Measurements from ENCODE around the gene NOMO2. TPM values are rescaled to one million over a fixed set of nuclear protein-coding genes. Genes with fewer than 3 reads are reported as not detected.
"Not testable (repeated sequence)": the region's sequence is repeated elsewhere in the genome, so short reads cannot be mapped to it uniquely, and the experiment has no call there.

Gene NOMO2, protein sequence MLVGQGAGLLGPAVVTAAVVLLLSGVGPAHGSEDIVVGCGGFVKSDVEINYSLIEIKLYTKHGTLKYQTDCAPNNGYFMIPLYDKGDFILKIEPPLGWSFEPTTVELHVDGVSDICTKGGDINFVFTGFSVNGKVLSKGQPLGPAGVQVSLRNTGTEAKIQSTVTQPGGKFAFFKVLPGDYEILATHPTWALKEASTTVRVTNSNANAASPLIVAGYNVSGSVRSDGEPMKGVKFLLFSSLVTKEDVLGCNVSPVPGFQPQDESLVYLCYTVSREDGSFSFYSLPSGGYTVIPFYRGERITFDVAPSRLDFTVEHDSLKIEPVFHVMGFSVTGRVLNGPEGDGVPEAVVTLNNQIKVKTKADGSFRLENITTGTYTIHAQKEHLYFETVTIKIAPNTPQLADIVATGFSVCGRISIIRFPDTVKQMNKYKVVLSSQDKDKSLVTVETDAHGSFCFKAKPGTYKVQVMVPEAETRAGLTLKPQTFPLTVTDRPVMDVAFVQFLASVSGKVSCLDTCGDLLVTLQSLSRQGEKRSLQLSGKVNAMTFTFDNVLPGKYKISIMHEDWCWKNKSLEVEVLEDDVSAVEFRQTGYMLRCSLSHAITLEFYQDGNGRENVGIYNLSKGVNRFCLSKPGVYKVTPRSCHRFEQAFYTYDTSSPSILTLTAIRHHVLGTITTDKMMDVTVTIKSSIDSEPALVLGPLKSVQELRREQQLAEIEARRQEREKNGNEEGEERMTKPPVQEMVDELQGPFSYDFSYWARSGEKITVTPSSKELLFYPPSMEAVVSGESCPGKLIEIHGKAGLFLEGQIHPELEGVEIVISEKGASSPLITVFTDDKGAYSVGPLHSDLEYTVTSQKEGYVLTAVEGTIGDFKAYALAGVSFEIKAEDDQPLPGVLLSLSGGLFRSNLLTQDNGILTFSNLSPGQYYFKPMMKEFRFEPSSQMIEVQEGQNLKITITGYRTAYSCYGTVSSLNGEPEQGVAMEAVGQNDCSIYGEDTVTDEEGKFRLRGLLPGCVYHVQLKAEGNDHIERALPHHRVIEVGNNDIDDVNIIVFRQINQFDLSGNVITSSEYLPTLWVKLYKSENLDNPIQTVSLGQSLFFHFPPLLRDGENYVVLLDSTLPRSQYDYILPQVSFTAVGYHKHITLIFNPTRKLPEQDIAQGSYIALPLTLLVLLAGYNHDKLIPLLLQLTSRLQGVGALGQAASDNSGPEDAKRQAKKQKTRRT
- total RNA-seq (10 to 100 TPM; 51.1 to 65.0 TPM), polyA plus RNA-seq (10 to 100 TPM; 40.7 to 75.1 TPM)

- under 1% methylated on average over 48 of the region's 66 CpGs for WGBS
- peak within 1 kb of the TSS in 2 of 3 donors; percentile 46 to 57 for H3K4me3 ChIP-seq (ENCODE audit: low read depth in 1 of 3, low read length in 3 of 3)
- not testable (repeated sequence) for H3K27me3 ChIP-seq (ENCODE audit: control insufficient read depth in 4 of 4, insufficient read depth in 4 of 4, low read length in 3 of 4); H3K27ac ChIP-seq (ENCODE audit: low read depth in 1 of 2, low read length in 2 of 2); H3K4me1 ChIP-seq (ENCODE audit: control insufficient read depth in 4 of 4, insufficient read depth in 4 of 4, low read length in 3 of 4); H3K9me3 ChIP-seq (ENCODE audit: control insufficient read depth in 4 of 4, low read length in 3 of 4); H3K9ac ChIP-seq (ENCODE audit: low read depth in 1 of 2, low read length in 2 of 2); H3K36me3 ChIP-seq (ENCODE audit: control insufficient read depth in 4 of 4, insufficient read depth in 3 of 4, low read depth in 1 of 4, low read length in 3 of 4)
- peak; percentile 33 for DNase-seq (ENCODE audit: low spot score)
Observed at GRCh38 chr16:18561727-18562314, at the start of gene NOMO2. Gene NOMO2, minus strand, starts transcription at chr16:18562097. Its CDS starts 57 bp downstream, at chr16:18562040.

GRCh38 chr16:18610147-18610803 lies 48.4 kb upstream of the NOMO2 start:
- not testable (repeated sequence) for H3K4me3 ChIP-seq (ENCODE audit: low read depth in 1 of 3, low read length in 3 of 3); H3K4me1 ChIP-seq (ENCODE audit: control insufficient read depth in 4 of 4, insufficient read depth in 4 of 4, low read length in 3 of 4); DNase-seq (ENCODE audit: low spot score); H3K27me3 ChIP-seq (ENCODE audit: control insufficient read depth in 4 of 4, insufficient read depth in 4 of 4, low read length in 3 of 4); H3K9ac ChIP-seq (ENCODE audit: low read depth in 1 of 2, low read length in 2 of 2); H3K9me3 ChIP-seq (ENCODE audit: control insufficient read depth in 4 of 4, low read length in 3 of 4); H3K36me3 ChIP-seq (ENCODE audit: control insufficient read depth in 4 of 4, insufficient read depth in 3 of 4, low read depth in 1 of 4, low read length in 3 of 4); H3K27ac ChIP-seq (ENCODE audit: low read depth in 1 of 2, low read length in 2 of 2)
- 68% methylated on average over 3 of the region's 4 CpGs for WGBS

- not testable (repeated sequence) for H3K36me3 ChIP-seq (ENCODE audit: control insufficient read depth in 4 of 4, insufficient read depth in 3 of 4, low read depth in 1 of 4, low read length in 3 of 4); H3K27ac ChIP-seq (ENCODE audit: low read depth in 1 of 2, low read length in 2 of 2); H3K4me3 ChIP-seq (ENCODE audit: low read depth in 1 of 3, low read length in 3 of 3); H3K9me3 ChIP-seq (ENCODE audit: control insufficient read depth in 4 of 4, low read length in 3 of 4); H3K27me3 ChIP-seq (ENCODE audit: control insufficient read depth in 4 of 4, insufficient read depth in 4 of 4, low read length in 3 of 4); DNase-seq (ENCODE audit: low spot score); H3K9ac ChIP-seq (ENCODE audit: low read depth in 1 of 2, low read length in 2 of 2); H3K4me1 ChIP-seq (ENCODE audit: control insufficient read depth in 4 of 4, insufficient read depth in 4 of 4, low read length in 3 of 4)
- WGBS: 84% methylated on average over 6 of the region's 6 CpGs
Observed at GRCh38 chr16:18608271-18608670, 46.4 kb upstream of the NOMO2 start.

- not testable (repeated sequence) for H3K4me1 ChIP-seq (ENCODE audit: control insufficient read depth in 4 of 4, insufficient read depth in 4 of 4, low read length in 3 of 4); H3K27me3 ChIP-seq (ENCODE audit: control insufficient read depth in 4 of 4, insufficient read depth in 4 of 4, low read length in 3 of 4); DNase-seq (ENCODE audit: low spot score); H3K9me3 ChIP-seq (ENCODE audit: control insufficient read depth in 4 of 4, low read length in 3 of 4); H3K27ac ChIP-seq (ENCODE audit: low read depth in 1 of 2, low read length in 2 of 2); H3K4me3 ChIP-seq (ENCODE audit: low read depth in 1 of 3, low read length in 3 of 3); H3K36me3 ChIP-seq (ENCODE audit: control insufficient read depth in 4 of 4, insufficient read depth in 3 of 4, low read depth in 1 of 4, low read length in 3 of 4); H3K9ac ChIP-seq (ENCODE audit: low read depth in 1 of 2, low read length in 2 of 2)
- WGBS: no CpG with 5 or more reads among the region's 4 CpGs
Observed at GRCh38 chr16:18603572-18604246, 41.8 kb upstream of the NOMO2 start.

DNA sequence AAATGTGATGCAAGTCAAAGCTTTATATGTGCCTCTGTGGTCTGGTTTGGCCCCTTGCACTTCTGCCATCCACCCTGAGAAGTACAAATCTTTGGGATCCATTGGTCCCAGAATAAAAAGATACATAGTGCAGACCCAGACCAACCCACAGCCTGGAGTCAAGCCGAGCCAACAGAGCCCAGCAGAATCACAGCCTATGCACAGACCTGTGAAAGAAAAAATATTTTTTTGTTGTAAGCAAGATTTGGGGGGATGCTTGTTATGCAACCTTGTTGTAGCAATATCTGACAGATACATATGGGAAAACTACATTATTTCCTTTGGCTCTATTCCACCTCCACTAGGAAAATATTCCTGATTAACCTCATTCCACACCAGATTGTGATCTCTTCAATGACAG lies 36.7 kb upstream of the NOMO2 start:
- not testable (repeated sequence) for H3K9me3 ChIP-seq (ENCODE audit: control insufficient read depth in 4 of 4, low read length in 3 of 4); H3K4me3 ChIP-seq (ENCODE audit: low read depth in 1 of 3, low read length in 3 of 3); H3K4me1 ChIP-seq (ENCODE audit: control insufficient read depth in 4 of 4, insufficient read depth in 4 of 4, low read length in 3 of 4); H3K27ac ChIP-seq (ENCODE audit: low read depth in 1 of 2, low read length in 2 of 2); DNase-seq (ENCODE audit: low spot score); H3K9ac ChIP-seq (ENCODE audit: low read depth in 1 of 2, low read length in 2 of 2); H3K36me3 ChIP-seq (ENCODE audit: control insufficient read depth in 4 of 4, insufficient read depth in 3 of 4, low read depth in 1 of 4, low read length in 3 of 4); H3K27me3 ChIP-seq (ENCODE audit: control insufficient read depth in 4 of 4, insufficient read depth in 4 of 4, low read length in 3 of 4)
- 98% methylated on average over 1 of the region's 1 CpG for WGBS

- not testable (repeated sequence) for H3K4me3 ChIP-seq (ENCODE audit: low read depth in 1 of 3, low read length in 3 of 3); H3K27ac ChIP-seq (ENCODE audit: low read depth in 1 of 2, low read length in 2 of 2); H3K9ac ChIP-seq (ENCODE audit: low read depth in 1 of 2, low read length in 2 of 2); H3K27me3 ChIP-seq (ENCODE audit: control insufficient read depth in 4 of 4, insufficient read depth in 4 of 4, low read length in 3 of 4); H3K36me3 ChIP-seq (ENCODE audit: control insufficient read depth in 4 of 4, insufficient read depth in 3 of 4, low read depth in 1 of 4, low read length in 3 of 4); DNase-seq (ENCODE audit: low spot score); H3K9me3 ChIP-seq (ENCODE audit: control insufficient read depth in 4 of 4, low read length in 3 of 4); H3K4me1 ChIP-seq (ENCODE audit: control insufficient read depth in 4 of 4, insufficient read depth in 4 of 4, low read length in 3 of 4)
- WGBS: 78% methylated on average over 2 of the region's 2 CpGs
Observed at GRCh38 chr16:18597734-18598133, 35.8 kb upstream of the NOMO2 start.

- not testable (repeated sequence) for DNase-seq (ENCODE audit: low spot score); H3K4me1 ChIP-seq (ENCODE audit: control insufficient read depth in 4 of 4, insufficient read depth in 4 of 4, low read length in 3 of 4); H3K9ac ChIP-seq (ENCODE audit: low read depth in 1 of 2, low read length in 2 of 2); H3K9me3 ChIP-seq (ENCODE audit: control insufficient read depth in 4 of 4, low read length in 3 of 4); H3K27ac ChIP-seq (ENCODE audit: low read depth in 1 of 2, low read length in 2 of 2); H3K27me3 ChIP-seq (ENCODE audit: control insufficient read depth in 4 of 4, insufficient read depth in 4 of 4, low read length in 3 of 4); H3K36me3 ChIP-seq (ENCODE audit: control insufficient read depth in 4 of 4, insufficient read depth in 3 of 4, low read depth in 1 of 4, low read length in 3 of 4); H3K4me3 ChIP-seq (ENCODE audit: low read depth in 1 of 3, low read length in 3 of 3)
- WGBS: 86% methylated on average over 4 of the region's 4 CpGs
Observed at GRCh38 chr16:18597319-18597718, 35.4 kb upstream of the NOMO2 start.

Data from liver (tissue), 9 donors.